Testis (tissue), 2 donors: ENCODE data around the gene SEH1L.

Experiments
- POLR2A ChIP-seq: fragments of 450-650 bp; IDR thresholded peaks from one replicate; pipeline ENCODE4 v1.6.1; 2017; ENCODE audit warnings: antibody characterized with exemption, mild to moderate bottlenecking, moderate library complexity
- TF ChIP-seq, protein P1 (sequence below), 3 experiments: fragments of 450-650 bp in 2 of 3; fragments of 200-600 bp in 1 of 3; sonication (generic) in 1 of 3; IDR thresholded peaks; one replicate each; pipeline ENCODE4 v1.5.1; 2016 to 2019; ENCODE audit warnings: antibody characterized with exemption in 3 of 3, mild to moderate bottlenecking in 2 of 3, moderate library complexity in 1 of 3

DNA sequence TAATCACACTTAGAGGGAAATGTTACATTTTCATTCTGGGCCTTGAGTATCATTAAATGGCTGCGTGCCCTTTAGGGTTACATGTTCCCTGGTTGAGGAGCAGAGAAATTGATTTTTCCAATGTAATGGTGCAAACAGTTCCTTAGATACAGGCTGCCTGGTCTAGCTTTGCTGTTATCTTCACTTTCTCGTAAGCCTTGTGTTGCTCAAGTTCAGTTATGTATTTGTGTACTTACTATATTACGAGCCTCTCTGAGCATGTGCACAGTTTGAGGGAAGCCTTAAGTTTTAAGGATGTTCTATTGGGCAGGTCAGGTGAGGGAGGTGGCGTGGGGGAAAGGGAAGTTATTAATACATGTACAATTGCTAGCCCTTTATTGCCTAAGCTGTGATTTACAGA is 67.0 kb downstream of the SEH1L start:
- TF ChIP-seq, protein P1, sequence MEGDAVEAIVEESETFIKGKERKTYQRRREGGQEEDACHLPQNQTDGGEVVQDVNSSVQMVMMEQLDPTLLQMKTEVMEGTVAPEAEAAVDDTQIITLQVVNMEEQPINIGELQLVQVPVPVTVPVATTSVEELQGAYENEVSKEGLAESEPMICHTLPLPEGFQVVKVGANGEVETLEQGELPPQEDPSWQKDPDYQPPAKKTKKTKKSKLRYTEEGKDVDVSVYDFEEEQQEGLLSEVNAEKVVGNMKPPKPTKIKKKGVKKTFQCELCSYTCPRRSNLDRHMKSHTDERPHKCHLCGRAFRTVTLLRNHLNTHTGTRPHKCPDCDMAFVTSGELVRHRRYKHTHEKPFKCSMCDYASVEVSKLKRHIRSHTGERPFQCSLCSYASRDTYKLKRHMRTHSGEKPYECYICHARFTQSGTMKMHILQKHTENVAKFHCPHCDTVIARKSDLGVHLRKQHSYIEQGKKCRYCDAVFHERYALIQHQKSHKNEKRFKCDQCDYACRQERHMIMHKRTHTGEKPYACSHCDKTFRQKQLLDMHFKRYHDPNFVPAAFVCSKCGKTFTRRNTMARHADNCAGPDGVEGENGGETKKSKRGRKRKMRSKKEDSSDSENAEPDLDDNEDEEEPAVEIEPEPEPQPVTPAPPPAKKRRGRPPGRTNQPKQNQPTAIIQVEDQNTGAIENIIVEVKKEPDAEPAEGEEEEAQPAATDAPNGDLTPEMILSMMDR (IDR thresholded peaks at IDR 0.05): no peak
- no peak for TF ChIP-seq POLR2A
